SW480 (cell line): Measurements from ENCODE around the gene C5orf58.
"Not testable (repeated sequence)": the region's sequence is repeated elsewhere in the genome, so short reads cannot be mapped to it uniquely, and the experiment has no call there.

Experiments
- DNase-seq: peaks from one replicate; pipeline ENCODE4 v3.0.0-alpha.2; 2016; ENCODE audit warnings: low spot score

The C5orf58 gene

GRCh38 chr5:170223906-170224305 lies 8.9 kb upstream of the C5orf58 start:
- no peak for DNase-seq

- peak; percentile 67 for DNase-seq
Measured at GRCh38 chr5:170225326-170226128, 7.3 kb upstream of the C5orf58 start.

- DNase-seq = no peak
Measured at GRCh38 chr5:170226129-170226615, 6.6 kb upstream of the C5orf58 start.

- no peak for DNase-seq
Measured at GRCh38 chr5:170226661-170227060, 6.1 kb upstream of the C5orf58 start.

GRCh38 chr5:170228762-170229435 lies 3.9 kb upstream of the C5orf58 start:
- DNase-seq = no peak

- DNase-seq = no peak
Measured at GRCh38 chr5:170233358-170233892, 640 bp downstream of the C5orf58 start.

GRCh38 chr5:170235876-170236864 lies 3.4 kb downstream of the C5orf58 start:
- DNase-seq = no peak

- DNase-seq = no peak
Measured at GRCh38 chr5:170238456-170239196, 5.8 kb downstream of the C5orf58 start.

- not testable (repeated sequence) for DNase-seq
Measured at GRCh38 chr5:170245436-170245835, 12.7 kb downstream of the C5orf58 start.

- no peak for DNase-seq
Measured at GRCh38 chr5:170246126-170246870, 13.5 kb downstream of the C5orf58 start.

GRCh38 chr5:170247363-170247762 lies 14.6 kb downstream of the C5orf58 start:
- DNase-seq = no peak

GRCh38 chr5:170248172-170248930 lies 15.6 kb downstream of the C5orf58 start:
- DNase-seq = no peak

GRCh38 chr5:170248931-170249227 lies 16.1 kb downstream of the C5orf58 start:
- DNase-seq = not testable (repeated sequence)

- no peak for DNase-seq
Measured at GRCh38 chr5:170249355-170249754, 16.6 kb downstream of the C5orf58 start.

- DNase-seq = no peak
Measured at GRCh38 chr5:170250810-170251317, 18.1 kb downstream of the C5orf58 start.

GRCh38 chr5:170251462-170251861 lies 18.7 kb downstream of the C5orf58 start:
- no peak for DNase-seq

GRCh38 chr5:170252109-170252508 lies 19.3 kb downstream of the C5orf58 start:
- DNase-seq = no peak

GRCh38 chr5:170252720-170253350 lies 20.1 kb downstream of the C5orf58 start:
- no peak for DNase-seq

GRCh38 chr5:170254056-170254455 lies 21.3 kb downstream of the C5orf58 start:
- peak; percentile 83 for DNase-seq
